A172 (cell line): ENCODE results near the gene TXNDC9. TPM values are rescaled to one million over a fixed set of nuclear protein-coding genes. Genes with fewer than 3 reads are reported as not detected.
"Not testable (repeated sequence)": the region's sequence is repeated elsewhere in the genome, so short reads cannot be mapped to it uniquely, and the experiment has no call there.

Source experiments
- DNase-seq: peaks from one replicate; pipeline ENCODE4 v3.0.0-alpha.2; 2015; ENCODE audit warnings: low spot score
- total RNA-seq: library from RNA; depleted of rRNA; stranded (reverse); fragments of >200 nt; shearing (Covaris generic); gene quantifications from 2 replicates; pipeline ENCODE4 v1.2.3, GENCODE V29; 2014; rRNA removed

The TXNDC9 gene
- total RNA-seq, 1 experiment from 2014 or later = 197 TPM

GRCh38 chr2:99325384-99325783 is 10.7 kb downstream of the TXNDC9 start:
- no peak for DNase-seq

- not testable (repeated sequence) for DNase-seq
Measured at GRCh38 chr2:99317873-99318200, 18.3 kb downstream of the TXNDC9 start.

- DNase-seq = no peak
Measured at GRCh38 chr2:99317161-99317872, 18.8 kb downstream of the TXNDC9 start.

- not testable (repeated sequence) for DNase-seq
Measured at GRCh38 chr2:99301097-99301496, 35.0 kb downstream of the TXNDC9 start, which contains the start of gene LYG1. Gene LYG1, minus strand, starts transcription at chr2:99301197. Its CDS starts 5,527 bp downstream, at chr2:99295670.

GRCh38 chr2:99299580-99299979 is 36.6 kb downstream of the TXNDC9 start:
- DNase-seq = no peak

- DNase-seq = no peak
Measured at GRCh38 chr2:99297994-99298393, 38.1 kb downstream of the TXNDC9 start.

- peak; percentile 3 for DNase-seq
Measured at GRCh38 chr2:99285526-99285925, 50.6 kb downstream of the TXNDC9 start.

GRCh38 chr2:99279969-99280695 is 56.0 kb downstream of the TXNDC9 start:
- no peak for DNase-seq

- DNase-seq = peak; percentile 84
Measured at GRCh38 chr2:99278793-99279291, 57.3 kb downstream of the TXNDC9 start.

- DNase-seq = not testable (repeated sequence)
Measured at GRCh38 chr2:99278195-99278765, 57.9 kb downstream of the TXNDC9 start.

- DNase-seq = no peak
Measured at GRCh38 chr2:99275882-99276281, 60.3 kb downstream of the TXNDC9 start.

Other genes starting within 250 kb of the TXNDC9 start
- 1.0 and 1.4 TPM in 2 replicates for gene C2orf15, start 194.6 kb downstream of the TXNDC9 start, total RNA-seq
- 2.0 and 4.0 TPM in 2 replicates for gene TSGA10, start 181.4 kb downstream of the TXNDC9 start, total RNA-seq
- gene LIPT1, start 181.4 kb downstream of the TXNDC9 start, total RNA-seq = 7.2 and 8.4 TPM in 2 replicates
- gene MITD1, start 155.3 kb downstream of the TXNDC9 start, total RNA-seq = 79.9 and 80.1 TPM in 2 replicates
- gene MRPL30, start 155.1 kb downstream of the TXNDC9 start, total RNA-seq = 53.6 and 67.3 TPM in 2 replicates
- not detected in 2 replicates for gene LYG2, start 80.7 kb downstream of the TXNDC9 start, total RNA-seq
- not detected in 2 replicates for gene LYG1, start 35.1 kb downstream of the TXNDC9 start, total RNA-seq
- 17.2 and 19.1 TPM in 2 replicates for gene EIF5B, start 1.1 kb upstream of the TXNDC9 start, total RNA-seq
- gene REV1, start 153.7 kb upstream of the TXNDC9 start, total RNA-seq = 29.2 and 34.1 TPM in 2 replicates